Measurements from ENCODE around the gene TRAF3IP1.

DNA sequence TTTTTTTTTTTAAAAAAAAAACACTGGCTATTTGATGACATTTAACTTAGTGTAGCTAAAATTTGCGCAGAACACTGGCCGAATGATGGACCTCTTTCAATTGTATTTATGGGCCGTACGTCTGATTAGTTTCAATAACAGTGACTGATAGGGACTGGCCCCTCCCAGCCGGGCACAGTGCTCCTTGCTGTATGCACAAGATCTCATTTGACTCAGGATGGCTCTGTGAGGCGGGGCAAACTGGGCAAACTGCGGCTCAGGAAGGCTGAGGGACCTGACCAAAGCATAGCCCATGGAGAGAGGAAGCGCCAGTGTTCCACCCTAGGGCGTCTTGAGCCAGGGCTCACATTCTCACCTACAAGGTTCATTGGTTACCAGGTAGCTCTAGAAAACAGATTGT lies 21.2 kb downstream of the TRAF3IP1 start:
- no peak for TF ChIP-seq POLR2AphosphoS5 (IDR thresholded peaks at IDR 0.05; ENCODE audit: borderline replicate concordance, low read depth, low read length)
- no peak for TF ChIP-seq FOXP2 (optimal IDR thresholded peaks at IDR 0.05; ENCODE audit: control extremely low read depth, extremely low read length, insufficient read depth)
